K562 treated with DMSO at 1 percent for 4 hours (cell line): ENCODE results near the gene STAT5B. TPM values are rescaled to one million over a fixed set of nuclear protein-coding genes. Genes with fewer than 3 reads are reported as not detected.

Experiments
- total RNA-seq: library from RNA; unstranded; fragments of 300-600 nt; gene quantifications from 2 replicates; pipeline ENCODE4 v1.2.3, GENCODE V29; 2022; ENCODE audit not compliant: insufficient read depth

STAT5B gene
- 66.4 and 69.2 TPM in 2 replicates for total RNA-seq

GRCh38 chr17:42276359-42276608 is at the start of gene STAT5B:
TSS of gene STAT5B (minus strand) at chr17:42276391. CDS start at chr17:42232127, 44,264 bp downstream.

GRCh38 chr17:42287977-42288802 is 12.0 kb upstream of the STAT5B start, which contains the start of gene STAT5A:
TSS of gene STAT5A (plus strand) at chr17:42288498. CDS start at chr17:42289412, 914 bp downstream.

GRCh38 chr17:42193969-42194899 is 82.0 kb downstream of the STAT5B start, which contains the start of gene GHDC:
TSS of gene GHDC (minus strand) at chr17:42194494. CDS start at chr17:42193581, 913 bp downstream.

GRCh38 chr17:42184713-42185620 is 91.2 kb downstream of the STAT5B start, which contains the start of gene HCRT:
TSS of gene HCRT (minus strand) at chr17:42185452. CDS start at chr17:42185365, 87 bp downstream.

GRCh38 chr17:42180922-42181850 is 95.0 kb downstream of the STAT5B start, which contains the start of gene KCNH4:
TSS of gene KCNH4 (minus strand) at chr17:42181142. CDS start at chr17:42180945, 197 bp downstream.

Other genes starting within 250 kb of the STAT5B start
- 1.1 and 1.4 TPM in 2 replicates for gene C17orf113, start 225.8 kb downstream of the STAT5B start, total RNA-seq
- gene ZNF385C, start 177.9 kb downstream of the STAT5B start, total RNA-seq = 0.94 and 2.1 TPM in 2 replicates
- 6.7 and 6.9 TPM in 2 replicates for gene DHX58, start 163.7 kb downstream of the STAT5B start, total RNA-seq
- gene KAT2A, start 155.0 kb downstream of the STAT5B start, total RNA-seq = 24.1 and 42.8 TPM in 2 replicates
- 0.98 TPM in 1 of 2 replicates, not detected in the other for gene HSPB9, start 153.6 kb downstream of the STAT5B start, total RNA-seq
- 137 and 153 TPM in 2 replicates for gene RAB5C, start 121.4 kb downstream of the STAT5B start, total RNA-seq
- gene KCNH4, start 95.2 kb downstream of the STAT5B start, total RNA-seq = 0.30 and 0.32 TPM in 2 replicates
- not detected in 2 replicates for gene HCRT, start 90.9 kb downstream of the STAT5B start, total RNA-seq
- gene GHDC, start 81.9 kb downstream of the STAT5B start, total RNA-seq = 21.9 and 25.3 TPM in 2 replicates
- gene STAT5A, start 12.1 kb upstream of the STAT5B start, total RNA-seq = 95.5 and 97.4 TPM in 2 replicates
- 75.1 and 79.1 TPM in 2 replicates for gene STAT3, start 112.1 kb upstream of the STAT5B start, total RNA-seq
- 71.3 and 82.9 TPM in 2 replicates for gene CAVIN1, start 146.9 kb upstream of the STAT5B start, total RNA-seq
- 52.6 and 60.6 TPM in 2 replicates for gene ATP6V0A1, start 182.5 kb upstream of the STAT5B start, total RNA-seq